ENCODE results near the gene TRIM28.

- TF ChIP-seq CTCF (IDR thresholded peaks at IDR 0.05; ENCODE audit: insufficient read depth, low read depth, low read length): no peak
- TF ChIP-seq EZH2 (IDR thresholded peaks at IDR 0.05; ENCODE audit: insufficient read depth, low read length): no peak
These were observed 32.3 kb upstream of the TRIM28 start, which contains the start of gene SLC27A5 for GRCh38 chr19:58511353-58512208.
